LHCN-M2 (cell line): Measurements from ENCODE around the gene ZNF536. TPM values are rescaled to one million over a fixed set of nuclear protein-coding genes. Genes with fewer than 3 reads are reported as not detected.
"Not testable (repeated sequence)": the region's sequence is repeated elsewhere in the genome, so short reads cannot be mapped to it uniquely, and the experiment has no call there.

Source experiments
- DNase-seq: peaks from one replicate; pipeline ENCODE4 v3.0.0-alpha.2; 2012; ENCODE audit warnings: low read depth
- total RNA-seq: library from RNA; depleted of rRNA; stranded (reverse); fragments of >200 nt; gene quantifications from 2 replicates; pipeline ENCODE4 v1.2.3, GENCODE V29; 2014

ZNF536 gene
- total RNA-seq, 1 experiment from 2014 or later = not detected

DNA sequence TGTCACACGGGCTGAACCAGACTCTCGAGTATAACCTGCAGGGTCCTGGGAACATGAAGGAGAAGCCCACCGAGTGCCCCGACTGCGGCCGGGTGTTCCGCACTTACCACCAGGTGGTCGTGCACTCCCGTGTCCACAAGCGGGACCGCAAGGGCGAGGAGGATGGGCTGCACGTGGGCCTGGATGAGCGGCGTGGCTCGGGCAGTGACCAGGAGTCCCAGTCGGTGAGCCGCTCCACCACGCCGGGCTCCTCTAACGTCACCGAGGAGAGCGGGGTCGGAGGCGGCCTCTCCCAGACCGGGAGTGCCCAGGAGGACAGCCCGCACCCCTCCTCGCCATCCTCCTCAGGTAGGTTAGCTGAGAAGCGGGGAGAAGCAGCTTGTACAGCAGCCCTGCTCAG lies 73.2 kb downstream of the ZNF536 start:
- DNase-seq = no peak

- DNase-seq = not testable (repeated sequence)
Measured at GRCh38 chr19:30446120-30446519, 73.9 kb downstream of the ZNF536 start.

GRCh38 chr19:30446850-30447552 lies 74.8 kb downstream of the ZNF536 start:
- DNase-seq = no peak

- DNase-seq = no peak
Measured at GRCh38 chr19:30447553-30447870, 75.3 kb downstream of the ZNF536 start.

DNA sequence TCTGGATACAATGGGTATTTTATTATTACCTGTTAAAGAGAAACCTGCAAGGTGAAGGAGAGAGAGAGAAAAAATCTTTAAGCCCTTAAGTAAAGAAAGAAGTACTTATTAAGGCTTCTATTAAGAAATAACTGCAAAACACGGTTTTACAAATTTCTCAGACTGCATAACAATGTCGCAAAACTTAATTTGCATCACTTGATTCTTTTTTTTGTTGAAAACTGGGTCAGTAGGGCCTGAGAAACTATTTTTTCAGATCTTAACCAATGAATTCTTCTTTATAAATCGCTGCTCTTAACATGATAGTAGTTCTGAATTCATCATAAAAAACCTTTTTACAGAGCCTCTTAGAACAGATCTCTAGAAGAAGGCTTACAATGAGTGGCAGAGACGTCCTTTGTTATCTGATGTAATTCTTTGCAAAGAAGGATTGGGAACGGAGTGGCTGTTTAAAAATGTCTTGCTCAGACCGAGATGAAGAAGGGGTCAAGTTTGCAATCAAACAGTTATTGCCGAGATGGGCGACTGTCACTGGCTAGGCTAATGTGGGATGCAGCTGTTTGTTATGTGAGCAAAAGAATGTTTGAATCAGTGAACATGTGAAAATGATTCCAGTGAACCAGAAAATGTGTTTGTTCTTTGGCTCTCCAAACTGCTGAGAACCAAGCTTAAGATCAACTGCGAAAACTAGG lies 76.3 kb downstream of the ZNF536 start:
- no peak for DNase-seq

DNA sequence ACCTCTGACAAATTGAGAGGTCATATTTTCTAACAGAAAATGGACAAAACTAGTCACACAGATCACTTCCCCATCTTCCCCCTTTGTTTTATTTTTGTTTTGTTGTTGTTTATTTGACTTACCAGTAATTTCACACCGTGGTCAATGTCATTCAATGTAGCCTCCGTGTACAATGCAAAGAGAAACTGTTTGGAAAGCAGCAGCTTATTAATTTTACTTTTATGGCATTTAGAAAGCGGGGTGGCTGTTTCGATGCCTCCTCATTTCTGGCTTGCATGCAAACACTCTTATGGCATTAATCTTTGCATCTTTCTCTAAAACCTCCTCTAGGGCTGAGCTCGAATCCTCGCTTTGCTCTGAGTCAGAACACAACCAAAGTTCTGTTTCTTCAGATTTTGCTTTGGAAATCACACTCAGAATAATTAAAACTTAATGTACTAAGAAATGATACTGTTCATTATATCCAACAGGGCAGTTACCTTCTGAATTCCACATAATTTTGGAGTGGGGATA lies 77.0 kb downstream of the ZNF536 start:
- no peak for DNase-seq

DNA sequence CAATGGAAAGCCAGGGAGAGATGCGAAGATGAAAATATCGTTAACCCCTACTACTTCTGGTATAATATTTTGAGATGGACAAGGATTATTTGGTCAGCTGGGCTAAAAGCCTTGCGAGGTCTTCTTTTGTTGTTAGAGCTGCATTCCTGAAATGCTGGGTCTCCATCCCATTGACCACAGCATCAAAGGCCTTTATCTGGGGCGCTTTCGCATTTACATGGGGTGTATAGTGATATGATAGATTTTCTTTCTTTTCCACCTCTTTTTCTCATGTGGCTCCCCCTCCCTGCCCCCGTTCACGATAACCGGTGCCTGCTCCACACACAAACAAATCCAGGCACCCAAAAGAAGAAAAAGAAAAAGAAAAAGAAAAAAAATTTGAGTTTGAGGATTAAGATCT lies 77.5 kb downstream of the ZNF536 start:
- no peak for DNase-seq

DNA sequence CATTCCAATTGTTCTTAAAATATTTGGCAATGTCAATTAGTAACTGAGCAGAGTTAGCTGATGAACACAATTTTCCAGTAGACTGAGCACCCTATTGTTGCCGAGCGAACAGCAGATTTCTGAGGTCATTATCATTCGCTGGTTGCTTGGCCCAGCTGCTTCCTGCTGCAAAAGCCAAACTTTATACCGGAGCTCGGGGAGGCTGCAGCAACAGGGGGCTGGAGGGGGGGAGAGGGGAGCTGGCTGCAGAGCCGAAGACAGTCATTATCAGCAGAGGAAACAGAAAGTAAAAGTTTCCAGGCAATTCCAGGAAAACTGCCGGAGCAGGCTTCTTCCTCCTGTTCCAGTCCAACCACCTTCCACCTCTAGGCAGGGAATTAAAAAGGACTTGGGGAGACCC lies 77.9 kb downstream of the ZNF536 start:
- DNase-seq = no peak

- DNase-seq = no peak
Measured at GRCh38 chr19:30450835-30451321, 78.7 kb downstream of the ZNF536 start.

DNA sequence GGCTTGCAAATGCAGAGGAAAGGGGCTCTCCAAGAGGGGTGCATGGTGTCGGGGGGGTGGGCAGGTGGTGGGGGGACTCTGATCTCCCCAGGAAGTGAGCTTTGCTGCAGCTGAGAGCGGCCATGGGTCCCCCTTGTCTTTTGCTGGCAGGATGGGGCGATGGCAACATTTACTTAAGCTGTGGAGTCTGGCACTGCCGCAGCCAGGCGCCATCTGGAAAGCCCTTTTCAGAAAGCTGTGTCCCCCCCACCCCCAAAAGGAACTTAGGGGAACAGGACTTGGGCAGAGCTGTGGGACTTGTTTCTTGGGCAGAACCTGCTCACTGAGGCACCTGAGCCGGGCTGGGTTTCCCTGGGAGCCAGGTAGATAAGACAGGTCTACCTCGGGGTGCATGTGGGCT lies 80.7 kb downstream of the ZNF536 start:
- DNase-seq = no peak

GRCh38 chr19:30453743-30454142 lies 81.6 kb downstream of the ZNF536 start:
- DNase-seq = no peak

- DNase-seq = no peak
Measured at GRCh38 chr19:30455881-30456280, 83.7 kb downstream of the ZNF536 start.

DNA sequence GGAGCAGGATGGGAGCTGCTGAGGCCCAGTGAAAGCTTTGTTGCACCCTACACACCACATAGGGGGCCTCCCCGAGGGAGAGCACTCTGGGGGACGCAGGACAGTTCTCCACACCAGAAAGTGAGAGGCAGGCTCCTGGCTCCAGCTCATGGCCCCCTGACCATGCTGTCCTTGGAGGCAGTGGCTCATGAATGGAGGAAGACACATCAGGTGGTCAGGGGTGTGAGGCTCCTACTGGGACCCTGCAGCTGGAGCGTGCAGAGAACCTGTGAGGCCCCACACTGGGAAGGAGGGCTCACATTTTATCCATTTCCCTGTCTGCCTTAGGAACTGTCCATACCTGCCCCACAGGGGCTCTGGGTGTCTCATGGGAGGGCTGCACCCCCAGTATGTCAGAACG lies 85.3 kb downstream of the ZNF536 start:
- no peak for DNase-seq

- no peak for DNase-seq
Measured at GRCh38 chr19:30459859-30460258, 87.7 kb downstream of the ZNF536 start.

GRCh38 chr19:30464162-30464561 lies 92.0 kb downstream of the ZNF536 start:
- no peak for DNase-seq

DNA sequence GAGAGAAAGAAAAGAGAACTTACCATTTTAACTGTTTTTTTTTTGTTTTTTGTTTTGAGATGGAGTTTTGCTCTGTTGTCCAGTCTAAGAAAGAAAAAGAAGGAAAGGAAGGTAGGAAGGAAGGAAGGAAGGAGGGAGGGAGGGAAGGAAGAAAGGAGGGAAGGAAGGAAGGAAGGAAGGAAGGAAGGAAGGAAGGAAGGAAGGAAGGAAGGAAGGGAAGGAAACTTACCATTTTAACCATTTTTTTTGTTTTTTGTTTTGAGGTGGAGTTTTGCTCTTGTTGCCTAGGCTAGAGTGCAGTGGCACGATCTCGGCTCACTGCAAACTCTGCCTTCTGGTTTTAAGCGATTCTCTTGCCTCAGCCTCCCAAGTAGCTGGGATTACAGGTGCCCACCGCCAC lies 94.4 kb downstream of the ZNF536 start:
- DNase-seq = not testable (repeated sequence)

- DNase-seq = no peak
Measured at GRCh38 chr19:30467239-30467638, 95.1 kb downstream of the ZNF536 start.

DNA sequence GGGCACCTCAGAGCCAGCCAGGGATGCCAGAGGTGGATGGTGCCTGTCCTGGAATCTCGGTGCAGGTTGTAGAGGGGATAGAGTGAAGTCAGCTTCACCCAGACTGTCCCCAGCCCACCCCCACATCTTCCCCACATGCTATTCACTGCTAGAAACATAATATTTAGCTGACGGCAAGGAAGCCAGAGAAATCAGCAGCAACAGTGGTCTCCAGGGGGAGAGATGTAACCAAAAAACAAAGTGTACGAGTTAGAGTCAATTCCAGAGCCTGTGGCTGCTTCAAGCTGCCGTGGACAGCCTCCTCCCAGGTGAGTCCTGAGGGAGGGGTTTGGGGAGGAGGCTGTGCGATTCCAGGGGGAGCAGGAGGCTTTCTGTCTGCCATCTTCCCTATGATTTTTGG lies 97.6 kb downstream of the ZNF536 start:
- DNase-seq = no peak

- DNase-seq = no peak
Measured at GRCh38 chr19:30471441-30471840, 99.3 kb downstream of the ZNF536 start.

GRCh38 chr19:30473334-30473867 lies 101.2 kb downstream of the ZNF536 start:
- DNase-seq = no peak

GRCh38 chr19:30476997-30477396 lies 104.8 kb downstream of the ZNF536 start:
- DNase-seq = no peak

- no peak for DNase-seq
Measured at GRCh38 chr19:30479231-30479630, 107.0 kb downstream of the ZNF536 start.

DNA sequence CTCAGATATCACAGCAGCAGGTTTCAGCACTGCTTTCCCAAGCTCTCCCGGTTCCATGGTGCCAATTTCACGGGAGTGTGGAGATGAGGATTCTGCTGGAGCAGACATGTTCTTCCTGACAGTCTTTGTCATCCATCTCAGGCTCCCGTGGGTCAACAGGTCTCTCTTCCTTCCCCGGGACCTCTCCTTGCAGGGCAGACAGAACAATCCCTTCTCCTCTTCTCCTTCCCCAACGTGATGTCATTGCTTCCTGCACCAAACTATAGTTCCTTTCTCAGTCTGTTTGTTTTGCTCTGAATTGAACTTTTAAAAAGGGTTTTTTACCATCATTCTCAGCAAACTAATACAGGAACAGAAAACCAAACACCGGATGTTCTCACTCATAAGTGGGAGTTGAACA lies 107.9 kb downstream of the ZNF536 start:
- DNase-seq = no peak
